ENCODE data around the gene SHFL.

The SHFL gene

DNA sequence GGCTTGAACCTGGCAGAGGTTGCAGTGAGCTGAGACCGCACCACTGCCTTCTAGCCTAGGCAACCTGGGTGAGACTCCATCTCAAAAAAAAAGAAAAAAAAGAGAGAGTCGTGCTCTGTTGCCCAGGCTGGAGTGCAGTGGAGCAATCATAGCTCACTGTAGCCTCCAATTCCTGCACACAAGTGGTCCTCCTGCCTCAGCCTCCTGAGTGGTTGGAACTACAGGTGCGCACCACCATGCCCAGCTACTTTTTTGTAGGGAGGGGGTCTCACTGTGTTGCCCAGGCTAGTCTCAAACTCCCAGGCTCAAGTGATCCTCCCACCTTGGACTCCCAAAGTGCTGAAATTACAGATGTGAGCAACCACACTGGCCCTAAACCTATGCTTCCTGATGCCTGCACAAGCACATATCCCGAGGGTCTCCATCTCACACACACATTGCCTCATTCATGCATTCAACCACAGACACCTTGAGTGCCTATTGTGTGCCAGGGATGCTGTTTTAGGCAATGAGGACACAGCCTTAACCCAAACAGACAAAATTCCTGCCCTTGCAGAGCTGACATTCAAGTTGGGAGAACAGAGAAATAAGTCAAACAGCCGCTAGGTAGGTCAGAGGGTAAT is 14.2 kb downstream of the SHFL start:
- Histone ChIP-seq H3K27ac (ENCODE audit: low read depth, low read length) (no peak overlapping the region), H3K4me1 (ENCODE audit: control insufficient read depth, insufficient read depth, low read length) (no peaks in the 10 kb centered on the region), H3K9ac (ENCODE audit: low read depth, low read length) (no peak overlapping the region), H3K36me3 (ENCODE audit: control insufficient read depth, insufficient read depth, low read length) (no peaks in the 10 kb centered on the region), H3K9me3 (ENCODE audit: control insufficient read depth, insufficient read depth, low read length) (no peaks in the 10 kb centered on the region), H3K4me3 (ENCODE audit: low read depth, low read length) (no peak overlapping the region), H3K27me3 (ENCODE audit: control insufficient read depth, insufficient read depth, low read length) (peaks cover 15% of the 10 kb centered on the region)

DNA sequence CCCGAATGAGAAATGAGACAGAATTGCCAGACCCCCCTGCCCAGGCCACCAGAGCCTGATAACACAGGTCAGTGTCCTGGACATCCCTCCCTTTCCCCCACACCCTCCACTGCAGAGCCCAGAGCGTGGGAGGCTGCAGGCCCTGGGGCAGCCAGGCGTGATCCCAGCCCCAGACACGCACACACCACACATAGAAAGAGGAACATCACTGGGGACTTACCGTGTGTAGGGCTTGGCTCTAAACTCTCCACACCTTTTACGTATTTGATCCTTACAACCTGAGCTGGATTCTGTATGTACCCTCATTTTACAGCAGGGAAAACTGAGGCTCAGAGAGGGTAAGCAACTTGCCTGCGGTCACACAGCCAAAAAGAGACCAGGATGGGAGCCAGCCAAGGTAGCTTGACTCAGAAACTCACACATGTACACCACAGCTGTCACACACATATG is 16.7 kb downstream of the SHFL start:
- Histone ChIP-seq H3K9ac (ENCODE audit: low read depth, low read length) (no peak overlapping the region), H3K27ac (ENCODE audit: low read depth, low read length) (no peak overlapping the region), H3K9me3 (ENCODE audit: control insufficient read depth, insufficient read depth, low read length) (no peaks in the 10 kb centered on the region), H3K4me1 (ENCODE audit: control insufficient read depth, insufficient read depth, low read length) (no peaks in the 10 kb centered on the region; the same call in 1 of the 2 replicates), H3K27me3 (ENCODE audit: control insufficient read depth, insufficient read depth, low read length) (no peaks in the 10 kb centered on the region), H3K36me3 (ENCODE audit: control insufficient read depth, insufficient read depth, low read length) (peaks cover 6% of the 10 kb centered on the region), H3K4me3 (ENCODE audit: low read depth, low read length) (no peak overlapping the region)

DNA sequence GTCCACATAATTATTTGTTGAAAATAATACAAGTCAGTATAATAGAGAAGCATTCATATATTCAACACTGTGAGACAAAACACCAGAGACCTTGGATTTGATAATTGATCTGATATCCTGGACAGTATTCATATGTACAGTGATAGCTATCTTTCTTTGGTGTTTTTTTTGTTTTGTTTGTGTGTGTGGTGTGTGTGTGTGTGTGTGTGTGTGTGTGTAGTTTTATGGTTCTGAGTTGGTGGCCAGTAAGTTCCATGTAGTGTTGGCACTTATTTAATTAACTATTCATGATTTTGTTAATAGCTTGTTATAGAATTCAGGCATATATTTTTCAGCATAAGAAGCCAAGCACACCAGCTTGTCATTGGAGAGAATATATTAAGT is 18.0 kb downstream of the SHFL start:
- no peaks in the 10 kb centered on the region for H3K9me3 ChIP-seq (ENCODE audit: control insufficient read depth, insufficient read depth, low read length)
- no peak overlapping the region for H3K9ac ChIP-seq (ENCODE audit: low read depth, low read length)
- H3K27ac ChIP-seq (ENCODE audit: low read depth, low read length): no peak overlapping the region
- H3K4me1 ChIP-seq (ENCODE audit: control insufficient read depth, insufficient read depth, low read length): no peaks in the 10 kb centered on the region; the same call in 1 of the 2 replicates
- no peak overlapping the region for H3K4me3 ChIP-seq (ENCODE audit: low read depth, low read length)
- peaks cover 19% of the 10 kb centered on the region for H3K36me3 ChIP-seq (ENCODE audit: control insufficient read depth, insufficient read depth, low read length)
- H3K27me3 ChIP-seq (ENCODE audit: control insufficient read depth, insufficient read depth, low read length): no peaks in the 10 kb centered on the region

DNA sequence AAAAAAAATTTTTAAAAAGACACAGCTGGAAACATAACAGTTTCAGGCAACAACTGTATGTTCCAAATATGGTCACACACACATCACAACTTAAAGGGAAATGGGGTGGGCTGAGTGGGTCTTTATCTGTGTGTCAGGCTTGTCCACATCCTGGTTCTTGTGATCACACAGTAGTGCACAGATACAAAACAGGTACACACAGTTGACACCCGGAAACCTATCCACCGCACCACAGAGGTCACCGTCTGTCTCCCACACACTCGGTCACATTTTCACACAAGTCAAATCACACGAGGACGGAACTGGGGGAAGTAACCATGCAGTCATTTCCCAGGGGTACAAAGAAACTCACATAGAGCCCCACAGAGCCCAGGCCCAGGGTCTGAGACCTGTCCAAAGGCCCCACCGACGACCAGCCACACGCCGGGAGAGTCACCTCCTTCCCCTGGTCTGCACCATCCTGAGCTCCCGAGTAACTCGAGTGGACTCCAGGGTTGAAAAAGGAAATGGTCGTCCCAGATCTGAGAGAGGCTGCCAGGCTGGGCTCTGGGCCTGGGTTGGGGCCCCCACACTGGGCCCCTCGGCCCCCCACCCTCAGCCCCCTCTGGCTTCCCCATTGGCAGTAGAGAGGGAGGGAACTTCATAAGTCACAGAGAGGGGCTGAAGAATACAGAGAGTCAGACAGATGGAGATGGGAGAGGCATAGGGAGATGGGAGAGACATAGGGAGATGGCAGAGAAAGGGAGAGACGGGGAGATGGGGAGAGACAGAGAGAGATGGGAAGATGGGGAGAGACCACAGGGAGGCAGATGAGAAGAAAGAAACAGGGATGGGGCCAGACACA is 18.8 kb downstream of the SHFL start:
- Histone ChIP-seq H3K4me3 (ENCODE audit: low read depth, low read length) (no peak overlapping the region), H3K27me3 (ENCODE audit: control insufficient read depth, insufficient read depth, low read length) (no peaks in the 10 kb centered on the region), H3K9me3 (ENCODE audit: control insufficient read depth, insufficient read depth, low read length) (no peaks in the 10 kb centered on the region), H3K9ac (ENCODE audit: low read depth, low read length) (no peak overlapping the region), H3K27ac (ENCODE audit: low read depth, low read length) (no peak overlapping the region), H3K4me1 (ENCODE audit: control insufficient read depth, insufficient read depth, low read length) (no peaks in the 10 kb centered on the region; the same call in 1 of the 2 replicates), H3K36me3 (ENCODE audit: control insufficient read depth, insufficient read depth, low read length) (peaks cover 27% of the 10 kb centered on the region)

DNA sequence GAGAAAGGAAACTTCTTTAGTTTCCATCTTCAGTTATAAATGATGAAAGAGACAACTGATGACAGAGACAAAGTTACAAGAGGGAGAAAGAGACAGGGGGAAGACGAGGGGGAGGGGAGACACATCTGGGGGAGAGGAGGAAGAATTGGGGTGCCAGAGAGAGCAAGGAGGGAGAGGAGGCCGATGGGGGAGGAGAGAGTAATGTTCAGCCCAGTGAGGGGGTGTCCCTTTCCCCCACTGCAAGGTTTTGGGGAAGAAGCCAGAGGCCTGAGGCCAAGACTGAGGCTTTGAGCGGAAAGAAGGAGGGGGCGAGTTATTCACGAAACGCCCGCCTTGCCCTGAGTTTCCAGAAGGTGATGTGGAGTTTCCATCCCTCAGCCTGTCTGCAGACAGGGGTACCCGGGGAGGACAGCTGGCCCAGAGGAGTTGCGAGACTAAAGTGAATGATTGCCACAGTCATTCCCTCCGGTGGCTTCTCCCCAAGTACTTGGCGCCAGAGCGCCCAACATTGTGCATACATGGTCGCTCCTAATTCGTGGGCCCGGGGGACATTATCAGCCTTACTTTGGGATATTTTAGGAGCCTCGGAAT is 19.5 kb downstream of the SHFL start:
- Histone ChIP-seq H3K27me3 (ENCODE audit: control insufficient read depth, insufficient read depth, low read length) (no peaks in the 10 kb centered on the region), H3K36me3 (ENCODE audit: control insufficient read depth, insufficient read depth, low read length) (peaks cover 34% of the 10 kb centered on the region), H3K4me1 (ENCODE audit: control insufficient read depth, insufficient read depth, low read length) (no peaks in the 10 kb centered on the region; the same call in 1 of the 2 replicates), H3K9me3 (ENCODE audit: control insufficient read depth, insufficient read depth, low read length) (no peaks in the 10 kb centered on the region), H3K27ac (ENCODE audit: low read depth, low read length) (no peak overlapping the region), H3K9ac (ENCODE audit: low read depth, low read length) (no peak overlapping the region), H3K4me3 (ENCODE audit: low read depth, low read length) (peak overlapping the region; percentile 96; the same call in 1 of the 2 replicates)

DNA sequence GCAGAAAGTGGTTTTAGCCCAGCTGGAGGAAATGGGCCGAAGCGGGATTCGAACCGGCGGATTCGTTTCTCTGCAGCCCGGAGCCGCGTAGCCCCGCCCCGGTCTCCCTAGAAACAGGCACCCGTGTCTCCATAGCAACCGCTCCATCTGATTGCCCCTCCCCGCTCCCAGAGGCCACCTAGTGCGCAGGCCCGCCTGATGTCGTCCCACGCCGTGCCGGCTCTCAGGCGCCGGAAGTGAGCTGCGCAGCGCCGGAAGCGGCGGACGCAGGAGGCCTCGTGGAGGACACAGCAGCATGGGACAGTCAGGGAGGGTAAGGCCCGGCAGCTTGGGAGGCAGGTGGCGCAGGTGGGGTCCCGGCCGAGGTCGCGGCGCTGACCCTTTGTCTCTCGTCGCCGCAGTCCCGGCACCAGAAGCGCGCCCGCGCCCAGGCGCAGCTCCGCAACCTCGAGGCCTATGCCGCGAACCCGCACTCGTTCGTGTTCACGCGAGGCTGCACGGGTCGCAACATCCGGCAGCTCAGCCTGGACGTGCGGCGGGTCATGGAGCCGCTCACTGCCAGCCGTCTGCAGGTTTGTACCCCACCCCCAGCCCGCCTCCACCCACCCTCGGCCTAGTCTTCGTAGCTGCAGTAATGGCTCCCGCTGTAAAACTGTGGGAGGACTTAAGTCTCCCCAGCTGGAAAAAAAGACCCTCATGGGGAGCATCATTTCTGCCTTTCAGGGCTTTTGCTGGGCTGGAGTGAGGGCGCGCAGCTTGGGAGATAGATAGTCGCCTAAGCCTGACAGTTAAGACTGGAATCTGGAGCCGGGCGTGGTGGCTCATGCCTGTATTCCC is 20.2 kb downstream of the SHFL start, which contains the start of gene PPAN:
TSS of gene PPAN (plus strand) at position 263 of the 837 bp plus-strand sequence. CDS start at position 296, 33 bp downstream.
- H3K4me1 ChIP-seq (ENCODE audit: control insufficient read depth, insufficient read depth, low read length): no peaks in the 10 kb centered on the region; the same call in 1 of the 2 replicates

DNA sequence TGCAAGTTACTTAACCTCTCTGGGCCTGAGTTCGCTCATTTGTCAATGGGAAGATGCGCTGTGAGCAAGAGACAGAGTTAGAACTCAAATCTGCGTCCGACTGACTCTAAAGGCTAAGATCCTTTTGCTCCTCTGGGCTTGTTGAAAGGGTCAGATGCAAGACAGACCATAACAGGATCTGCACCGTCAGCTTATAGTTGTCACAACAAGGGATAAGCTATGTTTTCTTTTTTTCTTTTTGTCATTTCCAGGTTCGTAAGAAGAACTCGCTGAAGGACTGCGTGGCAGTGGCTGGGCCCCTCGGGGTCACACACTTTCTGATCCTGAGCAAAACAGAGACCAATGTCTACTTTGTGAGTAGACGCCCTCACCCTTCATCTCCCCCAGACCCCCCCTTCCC is 21.1 kb downstream of the SHFL start:
- Histone ChIP-seq H3K9ac (ENCODE audit: low read depth, low read length) (peak overlapping the region; percentile 99; the same call in 1 of the 2 replicates), H3K9me3 (ENCODE audit: control insufficient read depth, insufficient read depth, low read length) (no peaks in the 10 kb centered on the region), H3K4me3 (ENCODE audit: low read depth, low read length) (peak overlapping the region; percentile 96), H3K36me3 (ENCODE audit: control insufficient read depth, insufficient read depth, low read length) (peaks cover 47% of the 10 kb centered on the region), H3K4me1 (ENCODE audit: control insufficient read depth, insufficient read depth, low read length) (no peaks in the 10 kb centered on the region; the same call in 1 of the 2 replicates), H3K27me3 (ENCODE audit: control insufficient read depth, insufficient read depth, low read length) (no peaks in the 10 kb centered on the region), H3K27ac (ENCODE audit: low read depth, low read length) (no peak overlapping the region)

More for the DNA sequence above, 20.2 kb downstream of the SHFL start, which contains the start of gene PPAN:
- Histone ChIP-seq H3K27ac (ENCODE audit: low read depth, low read length) (peak within 1 kb of the TSS; percentile 76), H3K27me3 (ENCODE audit: control insufficient read depth, insufficient read depth, low read length) (no peaks in the 10 kb centered on the region), H3K4me3 (ENCODE audit: low read depth, low read length) (peak within 1 kb of the TSS; percentile 96), H3K9me3 (ENCODE audit: control insufficient read depth, insufficient read depth, low read length) (no peaks in the 10 kb centered on the region), H3K36me3 (ENCODE audit: control insufficient read depth, insufficient read depth, low read length) (peaks cover 41% of the 10 kb centered on the region), H3K9ac (ENCODE audit: low read depth, low read length) (peak within 1 kb of the TSS; percentile 99)

DNA sequence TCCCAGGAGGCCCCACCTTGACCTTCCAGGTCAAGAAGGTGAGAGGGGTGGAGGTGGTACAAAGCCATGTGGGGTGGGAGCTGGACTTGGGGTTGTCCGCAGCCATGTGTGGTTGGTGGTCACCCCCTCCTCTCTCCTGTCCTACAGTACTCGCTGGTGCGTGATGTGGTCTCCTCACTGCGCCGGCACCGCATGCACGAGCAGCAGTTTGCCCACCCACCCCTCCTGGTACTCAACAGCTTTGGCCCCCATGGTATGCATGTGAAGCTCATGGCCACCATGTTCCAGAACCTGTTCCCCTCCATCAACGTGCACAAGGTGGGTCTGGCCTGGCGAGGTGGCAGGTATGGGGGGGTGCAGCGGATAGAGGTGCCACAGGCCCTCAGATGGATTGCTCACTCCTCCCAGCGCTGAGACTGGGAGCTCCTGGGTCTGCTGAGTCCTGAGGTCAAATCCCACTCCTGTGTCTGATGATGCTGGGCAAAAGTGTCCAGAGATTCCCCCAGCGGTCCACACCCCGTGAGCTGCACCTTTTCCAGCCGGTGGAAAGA is 21.8 kb downstream of the SHFL start:
- H3K9me3 ChIP-seq (ENCODE audit: control insufficient read depth, insufficient read depth, low read length): no peaks in the 10 kb centered on the region
- no peak overlapping the region for H3K27ac ChIP-seq (ENCODE audit: low read depth, low read length)
- H3K4me3 ChIP-seq (ENCODE audit: low read depth, low read length): no peak overlapping the region
- peaks cover 47% of the 10 kb centered on the region for H3K36me3 ChIP-seq (ENCODE audit: control insufficient read depth, insufficient read depth, low read length)
- H3K4me1 ChIP-seq (ENCODE audit: control insufficient read depth, insufficient read depth, low read length): no peaks in the 10 kb centered on the region; the same call in 1 of the 2 replicates
- H3K9ac ChIP-seq (ENCODE audit: low read depth, low read length): no peak overlapping the region
- no peaks in the 10 kb centered on the region for H3K27me3 ChIP-seq (ENCODE audit: control insufficient read depth, insufficient read depth, low read length)

DNA sequence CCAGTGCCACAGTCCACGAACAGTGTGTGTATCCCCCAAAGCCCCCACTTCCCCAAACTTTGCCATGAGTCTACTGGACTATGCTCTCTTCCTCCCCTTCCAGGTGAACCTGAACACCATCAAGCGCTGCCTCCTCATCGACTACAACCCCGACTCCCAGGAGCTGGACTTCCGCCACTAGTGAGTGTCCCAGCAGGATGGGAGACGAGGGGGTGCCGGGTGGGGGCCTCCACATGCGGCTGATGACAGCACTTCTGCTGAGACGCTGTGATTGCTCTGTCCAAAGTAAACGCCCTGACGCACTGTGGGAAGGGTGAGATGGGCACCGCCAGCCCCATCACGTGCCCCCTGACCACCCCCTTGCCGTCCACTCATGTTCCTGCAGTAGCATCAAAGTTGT is 23.4 kb downstream of the SHFL start:
- no peak overlapping the region for H3K27ac ChIP-seq (ENCODE audit: low read depth, low read length)
- H3K4me1 ChIP-seq (ENCODE audit: control insufficient read depth, insufficient read depth, low read length): no peaks in the 10 kb centered on the region; the same call in 1 of the 2 replicates
- H3K9ac ChIP-seq (ENCODE audit: low read depth, low read length): no peak overlapping the region
- peaks cover 47% of the 10 kb centered on the region for H3K36me3 ChIP-seq (ENCODE audit: control insufficient read depth, insufficient read depth, low read length)
- H3K4me3 ChIP-seq (ENCODE audit: low read depth, low read length): no peak overlapping the region
- no peaks in the 10 kb centered on the region for H3K27me3 ChIP-seq (ENCODE audit: control insufficient read depth, insufficient read depth, low read length)
- H3K9me3 ChIP-seq (ENCODE audit: control insufficient read depth, insufficient read depth, low read length): no peaks in the 10 kb centered on the region

All from HUES48 (cell line).